ENCODE data around the gene LIN9.

The LIN9 gene

GRCh38 chr1:226314055-226314454, 5.1 kb upstream of the LIN9 start:
- DNase-seq (ENCODE audit: low read depth), result no peak
- H3K36me3 ChIP-seq (ENCODE audit: control insufficient read depth, insufficient read depth, low read length, severe bottlenecking), result no peaks in the 10 kb centered on the region
- H3K4me1 ChIP-seq (ENCODE audit: control insufficient read depth, insufficient read depth, low read length), result peaks cover 11% of the 10 kb centered on the region
- peaks cover 14% of the 10 kb centered on the region for H3K27me3 ChIP-seq (replicated peaks; ENCODE audit: control insufficient read depth, insufficient read depth, low read length)
- no peak overlapping the region for H3K4me3 ChIP-seq (ENCODE audit: low read length)
- peaks cover 3% of the 10 kb centered on the region for H3K9me3 ChIP-seq (ENCODE audit: control insufficient read depth, low read length)
- H3K9ac ChIP-seq (ENCODE audit: low read length), result no peak overlapping the region

- Histone ChIP-seq H3K4me1 (ENCODE audit: control insufficient read depth, insufficient read depth, low read length) (peaks cover 15% of the 10 kb centered on the region), H3K27me3 (replicated peaks; ENCODE audit: control insufficient read depth, insufficient read depth, low read length) (peaks cover 14% of the 10 kb centered on the region), H3K9ac (ENCODE audit: low read length) (no peak overlapping the region), H3K36me3 (ENCODE audit: control insufficient read depth, insufficient read depth, low read length, severe bottlenecking) (no peaks in the 10 kb centered on the region), H3K4me3 (ENCODE audit: low read length) (no peak overlapping the region), H3K9me3 (ENCODE audit: control insufficient read depth, low read length) (peaks cover 3% of the 10 kb centered on the region)
- DNase-seq (ENCODE audit: low read depth), result no peak
Measured at GRCh38 chr1:226312065-226312464, 3.1 kb upstream of the LIN9 start.

- H3K4me1 ChIP-seq (ENCODE audit: control insufficient read depth, insufficient read depth, low read length), result peaks cover 15% of the 10 kb centered on the region
- no peaks in the 10 kb centered on the region for H3K36me3 ChIP-seq (ENCODE audit: control insufficient read depth, insufficient read depth, low read length, severe bottlenecking)
- H3K27me3 ChIP-seq (replicated peaks; ENCODE audit: control insufficient read depth, insufficient read depth, low read length), result peaks cover 14% of the 10 kb centered on the region
- no peak overlapping the region for H3K4me3 ChIP-seq (ENCODE audit: low read length)
- H3K9me3 ChIP-seq (ENCODE audit: control insufficient read depth, low read length), result peaks cover 3% of the 10 kb centered on the region
- DNase-seq (ENCODE audit: low read depth), result no peak
- H3K9ac ChIP-seq (ENCODE audit: low read length), result no peak overlapping the region
Measured at GRCh38 chr1:226311376-226311775, 2.4 kb upstream of the LIN9 start.

- Histone ChIP-seq H3K4me3 (ENCODE audit: low read length) (no peak overlapping the region), H3K9ac (ENCODE audit: low read length) (no peak overlapping the region), H3K9me3 (ENCODE audit: control insufficient read depth, low read length) (peaks cover 3% of the 10 kb centered on the region), H3K4me1 (ENCODE audit: control insufficient read depth, insufficient read depth, low read length) (peaks cover 15% of the 10 kb centered on the region), H3K27me3 (replicated peaks; ENCODE audit: control insufficient read depth, insufficient read depth, low read length) (peaks cover 8% of the 10 kb centered on the region), H3K36me3 (ENCODE audit: control insufficient read depth, insufficient read depth, low read length, severe bottlenecking) (no peaks in the 10 kb centered on the region)
- no peak for DNase-seq (ENCODE audit: low read depth)
Measured at GRCh38 chr1:226310637-226311195, 1.8 kb upstream of the LIN9 start.

GRCh38 chr1:226310245-226310540, 1.2 kb upstream of the LIN9 start:
- Histone ChIP-seq H3K36me3 (ENCODE audit: control insufficient read depth, insufficient read depth, low read length, severe bottlenecking) (no peaks in the 10 kb centered on the region), H3K9me3 (ENCODE audit: control insufficient read depth, low read length) (peaks cover 3% of the 10 kb centered on the region), H3K4me3 (ENCODE audit: low read length) (peak overlapping the region; percentile 96), H3K9ac (ENCODE audit: low read length) (peak overlapping the region; percentile 87), H3K4me1 (ENCODE audit: control insufficient read depth, insufficient read depth, low read length) (peaks cover 15% of the 10 kb centered on the region), H3K27me3 (replicated peaks; ENCODE audit: control insufficient read depth, insufficient read depth, low read length) (peaks cover 3% of the 10 kb centered on the region)
- DNase-seq (ENCODE audit: low read depth), result no peak

- no peaks in the 10 kb centered on the region for H3K27me3 ChIP-seq (replicated peaks; ENCODE audit: control insufficient read depth, insufficient read depth, low read length)
- DNase-seq (ENCODE audit: low read depth), result no peak
Measured at GRCh38 chr1:226309398-226310244, 657 bp upstream of the LIN9 start.

GRCh38 chr1:226308166-226308722, 720 bp downstream of the LIN9 start:
- Histone ChIP-seq H3K4me1 (ENCODE audit: control insufficient read depth, insufficient read depth, low read length) (peaks cover 15% of the 10 kb centered on the region), H3K36me3 (ENCODE audit: control insufficient read depth, insufficient read depth, low read length, severe bottlenecking) (no peaks in the 10 kb centered on the region), H3K4me3 (ENCODE audit: low read length) (peak overlapping the region; percentile 96), H3K9ac (ENCODE audit: low read length) (peak overlapping the region; percentile 87), H3K27me3 (replicated peaks; ENCODE audit: control insufficient read depth, insufficient read depth, low read length) (no peaks in the 10 kb centered on the region), H3K9me3 (ENCODE audit: control insufficient read depth, low read length) (no peaks in the 10 kb centered on the region)
- DNase-seq (ENCODE audit: low read depth), result no peak

More at GRCh38 chr1:226309398-226310244, 657 bp upstream of the LIN9 start:
- peak overlapping the region; percentile 87 for H3K9ac ChIP-seq (ENCODE audit: low read length)
- H3K4me3 ChIP-seq (ENCODE audit: low read length), result peak overlapping the region; percentile 96
- peaks cover 3% of the 10 kb centered on the region for H3K9me3 ChIP-seq (ENCODE audit: control insufficient read depth, low read length)
- no peaks in the 10 kb centered on the region for H3K36me3 ChIP-seq (ENCODE audit: control insufficient read depth, insufficient read depth, low read length, severe bottlenecking)
- peaks cover 15% of the 10 kb centered on the region for H3K4me1 ChIP-seq (ENCODE audit: control insufficient read depth, insufficient read depth, low read length)

- H3K27me3 ChIP-seq (replicated peaks; ENCODE audit: control insufficient read depth, insufficient read depth, low read length), result no peaks in the 10 kb centered on the region
- H3K9me3 ChIP-seq (ENCODE audit: control insufficient read depth, low read length), result no peaks in the 10 kb centered on the region
- peaks cover 15% of the 10 kb centered on the region for H3K4me1 ChIP-seq (ENCODE audit: control insufficient read depth, insufficient read depth, low read length)
- H3K9ac ChIP-seq (ENCODE audit: low read length), result no peak overlapping the region
- no peak for DNase-seq (ENCODE audit: low read depth)
- no peak overlapping the region for H3K4me3 ChIP-seq (ENCODE audit: low read length)
- H3K36me3 ChIP-seq (ENCODE audit: control insufficient read depth, insufficient read depth, low read length, severe bottlenecking), result no peaks in the 10 kb centered on the region
Measured at GRCh38 chr1:226306425-226306824, 2.5 kb downstream of the LIN9 start.

- DNase-seq (ENCODE audit: low read depth), result no peak
- H3K36me3 ChIP-seq (ENCODE audit: control insufficient read depth, insufficient read depth, low read length, severe bottlenecking), result no peaks in the 10 kb centered on the region
- H3K9ac ChIP-seq (ENCODE audit: low read length), result no peak overlapping the region
- no peaks in the 10 kb centered on the region for H3K9me3 ChIP-seq (ENCODE audit: control insufficient read depth, low read length)
- H3K4me1 ChIP-seq (ENCODE audit: control insufficient read depth, insufficient read depth, low read length), result peaks cover 13% of the 10 kb centered on the region
- H3K27me3 ChIP-seq (replicated peaks; ENCODE audit: control insufficient read depth, insufficient read depth, low read length), result no peaks in the 10 kb centered on the region
- H3K4me3 ChIP-seq (ENCODE audit: low read length), result no peak overlapping the region
Measured at GRCh38 chr1:226305184-226305583, 3.8 kb downstream of the LIN9 start.

GRCh38 chr1:226304291-226304955, 4.5 kb downstream of the LIN9 start:
- Histone ChIP-seq H3K9ac (ENCODE audit: low read length) (no peak overlapping the region), H3K36me3 (ENCODE audit: control insufficient read depth, insufficient read depth, low read length, severe bottlenecking) (no peaks in the 10 kb centered on the region), H3K4me1 (ENCODE audit: control insufficient read depth, insufficient read depth, low read length) (peaks cover 5% of the 10 kb centered on the region), H3K4me3 (ENCODE audit: low read length) (no peak overlapping the region), H3K9me3 (ENCODE audit: control insufficient read depth, low read length) (no peaks in the 10 kb centered on the region), H3K27me3 (replicated peaks; ENCODE audit: control insufficient read depth, insufficient read depth, low read length) (no peaks in the 10 kb centered on the region)
- DNase-seq (ENCODE audit: low read depth), result no peak

- Histone ChIP-seq H3K4me1 (ENCODE audit: control insufficient read depth, insufficient read depth, low read length) (no peaks in the 10 kb centered on the region), H3K9ac (ENCODE audit: low read length) (no peak overlapping the region), H3K36me3 (ENCODE audit: control insufficient read depth, insufficient read depth, low read length, severe bottlenecking) (no peaks in the 10 kb centered on the region), H3K4me3 (ENCODE audit: low read length) (no peak overlapping the region), H3K9me3 (ENCODE audit: control insufficient read depth, low read length) (no peaks in the 10 kb centered on the region), H3K27me3 (replicated peaks; ENCODE audit: control insufficient read depth, insufficient read depth, low read length) (no peaks in the 10 kb centered on the region)
- no peak for DNase-seq (ENCODE audit: low read depth)
Measured at GRCh38 chr1:226302731-226303130, 6.2 kb downstream of the LIN9 start.

Measured in adipocyte (in vitro differentiated cells).